GM18870 (cell line): Measurements from ENCODE around the gene CELF2.
"Not testable (repeated sequence)": the region's sequence is repeated elsewhere in the genome, so short reads cannot be mapped to it uniquely, and the experiment has no call there.

Experiments
- ATAC-seq: cut with Tn5 transposase; IDR thresholded peaks from one replicate; pipeline ENCODE4 v1.9.1; 2021; ENCODE audit warnings: moderate library complexity; ENCODE audit not compliant: unreplicated experiment

Gene CELF2

DNA sequence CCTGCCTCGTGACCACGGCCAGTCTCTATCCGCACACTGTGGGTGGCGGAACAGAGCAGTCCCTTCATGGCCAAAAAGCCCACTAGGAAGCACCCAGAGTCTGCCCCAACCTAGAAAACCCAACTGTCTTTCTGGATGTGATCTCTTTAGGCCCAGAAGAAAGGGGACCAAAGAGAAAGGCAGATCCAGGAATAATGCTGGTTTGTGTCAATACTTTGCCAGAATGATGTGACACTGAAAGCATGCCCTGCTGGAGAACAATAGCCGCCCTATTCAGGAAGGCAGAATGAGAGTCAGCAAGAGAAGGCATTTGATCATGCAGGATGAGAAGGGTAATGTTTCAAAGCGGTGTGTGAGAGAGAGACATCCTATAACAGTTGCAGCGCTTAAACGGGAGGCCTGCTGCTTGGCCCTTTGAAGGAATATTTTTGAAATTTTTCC lies 319.1 kb downstream of the CELF2 start:
- no peak for ATAC-seq

DNA sequence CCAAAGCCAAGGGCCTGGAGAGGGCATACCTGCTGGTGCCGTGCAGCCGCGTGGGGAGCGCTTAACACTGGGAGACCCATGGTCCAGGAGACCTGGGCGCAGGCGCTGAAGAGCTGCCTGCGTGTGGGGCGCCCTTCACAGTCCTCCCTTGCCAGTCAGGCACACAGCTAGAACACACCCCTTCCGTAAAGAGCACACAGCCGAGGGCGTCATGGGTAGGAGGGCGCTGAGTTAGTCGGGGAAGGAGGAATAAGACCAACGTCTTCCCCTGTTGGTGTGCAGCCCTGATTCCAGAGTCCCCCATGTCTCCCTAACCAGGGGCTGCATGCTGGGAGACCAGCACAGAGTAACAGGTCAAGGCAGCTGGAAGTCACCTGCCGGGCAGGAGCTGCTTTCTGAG lies 319.8 kb downstream of the CELF2 start:
- no peak for ATAC-seq

DNA sequence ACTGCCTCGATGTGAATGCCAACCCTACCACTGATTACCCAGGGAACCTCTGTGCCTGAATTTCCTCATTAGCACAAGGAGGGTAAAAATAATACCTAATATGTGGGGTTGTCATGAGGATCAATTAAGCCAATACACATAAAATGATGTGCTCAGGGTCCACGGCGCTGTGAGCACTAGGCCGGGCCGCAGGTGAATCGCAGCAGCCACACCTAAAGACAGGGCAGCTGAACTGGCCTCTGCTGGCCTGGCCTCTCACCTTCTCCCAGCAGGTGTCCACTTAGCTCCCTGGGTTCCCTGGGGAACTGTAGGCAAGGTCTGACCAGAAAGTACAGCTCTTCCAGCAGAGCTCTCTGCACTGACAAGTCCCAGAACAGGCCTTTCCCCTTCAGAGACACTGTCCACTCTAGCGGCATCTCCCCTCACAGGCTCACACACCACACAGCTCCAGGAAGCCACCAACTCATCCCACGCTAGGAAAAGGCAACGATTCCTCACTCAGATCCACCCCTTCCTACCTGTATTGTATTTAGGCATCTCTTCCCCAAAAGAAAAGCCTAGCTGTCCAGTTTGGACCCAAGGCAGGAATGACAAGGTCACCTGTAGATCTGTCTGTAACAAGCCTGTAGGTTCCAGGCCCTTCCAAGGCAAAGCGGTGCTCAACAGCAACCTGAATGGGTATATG lies 320.6 kb downstream of the CELF2 start:
- no peak for ATAC-seq

DNA sequence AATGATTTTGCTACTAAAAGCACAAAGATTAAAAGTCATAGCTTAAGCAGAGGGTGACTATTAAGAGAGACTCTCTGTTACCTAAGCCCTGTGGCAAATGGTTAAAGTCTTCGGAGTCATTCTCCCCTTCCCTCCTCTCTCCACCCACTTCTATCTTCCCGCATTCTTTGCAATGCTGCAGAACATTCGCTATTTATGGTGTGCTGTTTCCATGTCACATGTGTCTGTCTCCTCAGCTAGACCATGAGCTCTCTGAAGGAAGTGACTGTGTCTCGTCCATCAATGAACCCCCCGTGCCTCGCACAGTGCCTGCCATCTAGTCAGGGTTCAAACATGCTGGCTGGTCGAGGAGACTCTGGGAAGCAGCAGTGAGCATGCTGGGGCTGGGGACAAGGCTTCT lies 321.3 kb downstream of the CELF2 start:
- ATAC-seq, result no peak

DNA sequence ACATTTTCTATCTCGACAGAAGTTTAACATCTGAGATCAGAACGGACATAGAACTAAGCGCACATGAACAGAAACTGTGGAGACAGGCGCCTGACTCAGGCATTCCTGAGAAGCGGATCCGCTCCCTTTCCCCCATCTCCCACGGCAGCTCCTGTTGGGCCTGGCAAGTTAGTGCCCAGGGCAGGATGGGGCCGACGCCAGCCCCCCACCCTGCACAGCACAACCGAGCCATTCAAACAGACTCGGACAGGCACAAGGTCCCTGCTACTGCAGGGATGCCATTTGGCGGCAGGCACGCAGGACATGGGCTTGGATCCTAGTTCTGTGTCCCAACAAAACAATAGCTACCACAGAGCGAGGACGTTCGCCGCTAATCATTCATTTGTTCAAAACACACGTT lies 322.0 kb downstream of the CELF2 start:
- ATAC-seq, result no peak

DNA sequence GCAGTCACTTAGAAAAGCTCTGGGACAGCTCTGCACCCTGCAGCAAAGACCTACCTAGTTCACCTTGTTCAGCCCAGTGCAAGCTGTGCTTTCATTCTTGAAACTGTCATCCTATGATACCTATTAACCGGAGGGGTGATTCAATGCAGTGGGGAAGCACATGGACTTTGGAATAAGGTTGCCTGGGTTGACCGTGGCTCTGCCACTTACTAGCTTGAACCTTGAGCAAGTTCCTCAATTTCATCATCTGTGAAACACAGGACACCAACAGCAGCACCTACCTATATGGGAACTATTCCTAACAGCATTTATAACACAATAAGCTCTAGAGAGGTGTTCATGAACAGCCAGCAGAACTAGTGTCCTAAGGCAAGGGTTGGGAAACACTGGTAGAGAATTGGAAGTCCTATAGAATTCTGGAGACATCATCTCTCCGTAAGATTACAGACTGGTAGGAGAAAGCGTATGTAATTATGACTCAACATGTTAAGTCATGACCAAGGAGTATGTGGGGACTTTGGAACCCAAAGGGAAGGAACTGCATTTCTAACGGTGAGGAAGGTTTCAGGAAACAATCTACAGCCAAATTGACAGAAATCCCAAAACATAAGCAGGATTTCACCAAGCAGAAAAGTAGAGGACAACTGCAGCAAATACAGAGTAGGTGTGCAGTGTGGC lies 323.8 kb downstream of the CELF2 start:
- ATAC-seq, result no peak

DNA sequence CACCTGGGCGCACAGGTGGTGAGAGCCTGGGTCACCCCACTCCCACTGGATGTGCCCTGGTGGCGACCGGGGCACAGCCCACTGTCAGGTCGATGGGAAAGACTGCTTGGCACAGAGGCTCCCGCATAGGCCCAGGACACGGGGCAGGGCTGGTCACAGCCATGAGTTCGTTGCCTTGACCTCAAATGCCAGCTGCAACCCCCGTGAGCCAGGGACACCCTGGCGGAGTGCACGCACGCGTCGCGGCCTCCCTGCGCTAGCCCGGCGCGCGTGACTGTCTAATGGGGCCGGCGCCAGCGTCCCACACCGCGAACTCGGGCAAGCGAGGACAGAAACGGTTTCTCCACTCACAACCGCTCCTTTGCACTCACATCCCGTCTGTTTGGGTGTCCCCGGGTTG lies 326.4 kb downstream of the CELF2 start:
- ATAC-seq, result no peak

DNA sequence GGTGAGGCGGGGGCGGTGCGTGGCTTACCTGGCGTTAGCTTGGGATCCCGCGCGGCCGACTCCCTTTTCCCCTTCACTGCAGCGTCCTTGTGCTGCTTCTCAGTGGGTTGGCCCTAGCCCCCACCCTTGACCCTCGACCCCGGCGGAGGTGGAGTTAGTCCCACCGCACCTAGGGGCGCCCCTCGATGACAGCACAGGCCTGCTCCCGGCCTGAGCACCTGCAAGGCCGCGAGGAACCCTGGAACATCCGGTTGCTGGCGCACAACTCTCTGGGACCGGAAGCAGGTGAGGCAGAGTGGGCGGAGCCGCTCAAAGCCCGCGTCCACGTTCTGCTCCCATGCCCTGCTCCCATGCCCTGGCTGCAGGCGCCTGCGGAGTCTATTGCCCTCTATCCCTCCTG lies 326.9 kb downstream of the CELF2 start:
- no peak for ATAC-seq

DNA sequence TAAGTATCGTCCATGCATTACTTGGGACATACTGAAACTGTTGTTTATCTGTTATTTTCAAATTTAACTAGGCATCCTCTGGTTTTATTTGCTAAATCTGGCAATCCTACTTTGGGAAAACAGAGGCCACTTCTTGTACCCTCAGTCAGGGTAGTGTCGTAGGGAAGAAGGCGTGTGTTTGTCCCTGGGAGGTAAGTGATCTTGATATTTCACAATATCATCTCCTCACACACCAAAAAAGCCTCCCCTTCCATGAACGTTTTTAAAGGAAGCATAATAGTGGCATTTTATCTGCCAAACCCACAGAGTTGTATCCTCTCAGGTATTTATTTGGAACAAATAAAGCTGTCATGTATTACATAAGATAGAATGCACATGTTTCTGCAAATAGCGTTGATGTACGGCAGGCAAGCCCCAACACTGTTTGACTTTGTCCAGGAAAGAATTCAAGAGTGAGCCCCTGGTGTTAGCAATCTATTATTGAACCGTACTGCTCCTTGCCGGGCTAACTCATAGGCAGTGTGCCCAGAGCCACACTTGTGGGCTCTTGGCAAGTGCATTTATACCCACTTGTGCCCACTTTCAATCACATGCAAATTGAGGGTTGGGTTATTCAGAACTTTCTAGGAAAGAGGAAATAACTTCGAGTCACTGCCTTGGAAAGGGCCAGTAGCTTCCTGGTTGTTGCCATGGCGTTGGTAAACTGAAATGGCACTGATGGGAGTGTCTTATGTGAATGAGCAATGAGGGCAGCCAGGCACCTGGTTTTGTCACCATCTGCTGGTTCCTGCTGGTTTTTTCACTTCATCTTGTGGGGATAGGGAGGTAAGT lies 327.8 kb downstream of the CELF2 start:
- peak; percentile 71 for ATAC-seq

DNA sequence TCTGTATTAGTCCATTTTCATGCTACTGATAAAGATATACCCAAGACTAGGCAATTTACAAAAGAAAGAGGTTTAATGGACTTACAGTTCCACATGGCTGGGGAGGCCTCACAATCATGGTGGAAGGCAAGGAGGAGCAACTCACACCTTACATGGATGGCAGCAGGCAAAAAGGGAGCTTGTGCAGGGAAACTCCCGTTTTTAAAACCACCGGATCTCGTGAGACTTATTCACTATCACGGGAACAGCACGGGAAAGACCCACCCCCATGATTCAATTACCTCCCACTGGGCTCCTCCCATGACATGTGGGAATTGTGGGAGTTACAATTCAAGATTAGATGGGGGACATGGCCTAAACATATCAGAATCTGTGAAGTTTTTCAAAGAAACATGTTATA lies 329.9 kb downstream of the CELF2 start:
- not testable (repeated sequence) for ATAC-seq

DNA sequence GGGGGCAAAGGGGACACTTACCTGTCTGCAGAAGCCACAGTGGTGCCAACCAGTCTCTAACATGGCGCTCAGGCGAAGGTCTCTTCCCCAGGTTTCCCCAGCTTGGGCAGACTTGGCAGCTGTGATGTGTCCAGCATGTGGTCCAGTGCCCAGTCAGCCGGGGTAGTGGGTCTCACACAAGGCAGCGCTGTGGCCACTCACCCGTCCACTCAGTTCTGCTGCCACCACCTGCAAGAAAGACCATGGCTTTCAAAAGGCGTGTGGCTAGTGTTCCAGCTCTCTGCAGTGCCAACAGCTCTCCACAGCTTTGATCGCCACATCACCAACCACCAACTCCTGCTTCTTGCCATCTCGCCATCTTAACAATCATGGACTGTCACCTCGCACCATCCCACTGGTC lies 334.1 kb downstream of the CELF2 start:
- ATAC-seq, result no peak

DNA sequence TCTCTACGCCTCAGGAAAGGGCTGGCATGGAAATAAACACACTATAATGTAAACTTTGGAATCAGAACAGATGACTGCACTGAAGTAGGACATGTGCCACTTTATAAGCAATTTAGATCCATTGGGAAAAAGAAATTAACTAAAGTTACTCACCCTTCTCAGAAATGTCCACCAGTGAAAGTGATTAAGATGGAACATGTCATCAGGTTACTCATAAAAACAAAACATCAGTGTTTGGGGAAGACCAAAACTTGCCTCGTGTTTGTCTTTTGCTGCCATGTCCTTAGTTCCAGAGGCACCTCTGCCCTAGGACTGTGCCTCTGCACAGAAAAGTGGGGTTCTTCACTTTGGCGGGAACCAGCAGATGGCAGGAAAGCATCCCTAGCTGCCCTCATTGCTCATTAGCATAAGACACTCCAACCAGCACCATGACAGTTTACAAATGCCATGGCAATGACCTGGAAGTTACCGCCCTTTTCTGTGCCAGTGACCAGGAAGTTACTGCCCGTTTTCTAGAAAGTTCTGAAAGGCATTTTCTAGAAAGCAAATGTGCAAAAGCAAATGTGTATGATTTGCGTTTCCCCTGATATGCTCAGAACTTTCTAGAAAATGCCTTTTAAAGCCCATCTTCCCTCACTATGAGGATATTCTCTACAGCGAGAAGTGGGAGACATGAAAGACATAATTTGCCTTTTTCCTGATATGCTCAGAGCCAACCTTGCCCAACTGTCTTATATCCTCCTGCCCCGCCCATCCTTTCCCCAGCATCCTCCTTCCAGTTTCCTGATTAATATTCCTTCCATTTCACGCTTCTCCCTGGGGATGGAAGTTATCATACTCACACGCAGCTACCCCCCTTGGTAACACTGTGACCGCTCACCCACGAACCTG lies 335.6 kb downstream of the CELF2 start:
- no peak for ATAC-seq

DNA sequence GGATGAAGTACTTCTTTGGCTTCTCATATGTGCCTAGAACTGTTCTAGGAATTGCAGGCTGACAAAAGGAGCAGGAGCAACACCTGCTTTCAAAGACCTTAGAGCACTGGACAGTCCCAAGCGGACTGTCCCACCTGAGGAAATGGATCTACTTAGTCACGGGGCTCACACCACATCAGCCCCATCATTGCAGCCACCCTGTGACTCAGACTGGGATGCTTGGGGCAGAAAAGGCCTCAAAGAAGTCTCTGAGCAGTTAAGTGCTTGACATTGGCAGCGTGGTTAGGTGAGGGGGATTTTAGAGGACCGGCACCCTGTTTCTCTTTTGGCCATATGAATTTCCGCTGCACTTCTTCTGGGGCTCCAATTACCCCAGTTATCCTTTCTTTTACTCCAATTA lies 337.2 kb downstream of the CELF2 start:
- no peak for ATAC-seq

DNA sequence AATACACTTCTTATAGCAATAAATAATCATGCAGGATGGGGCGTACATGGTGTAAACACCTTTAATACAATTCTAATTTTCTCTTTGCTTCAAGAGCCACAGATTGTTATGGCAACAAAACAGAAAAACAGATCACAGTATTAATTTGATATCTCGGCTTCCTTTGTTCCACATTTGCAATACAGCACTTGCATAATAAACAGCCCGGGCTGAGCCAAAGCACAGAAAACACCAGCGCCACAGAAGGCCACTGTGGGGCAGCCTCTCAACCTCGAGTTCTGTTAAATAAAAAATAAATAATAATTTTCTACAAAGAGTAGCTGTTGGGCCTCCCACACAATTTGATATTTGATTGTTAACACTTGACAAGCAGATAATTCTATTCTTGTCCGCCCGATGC lies 337.9 kb downstream of the CELF2 start:
- ATAC-seq, result no peak

DNA sequence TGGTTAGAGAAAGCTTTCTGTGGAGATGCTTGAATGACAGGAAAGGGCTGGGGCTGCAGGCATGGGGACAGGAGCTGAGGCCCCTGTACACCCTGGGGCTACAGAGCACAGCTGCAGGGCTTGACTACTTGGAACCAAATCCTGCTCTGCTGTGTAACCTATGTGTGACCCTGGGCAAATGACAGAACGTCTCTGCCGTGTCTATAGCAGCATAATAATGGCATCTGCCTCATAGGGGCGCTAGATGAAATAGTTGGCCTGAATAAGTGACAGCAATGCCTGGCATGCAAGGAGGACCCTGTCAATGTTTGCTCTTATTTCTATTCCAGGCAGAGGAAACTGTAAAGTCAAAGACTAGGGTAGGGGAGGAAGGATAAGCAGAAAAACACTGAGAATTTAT lies 339.8 kb downstream of the CELF2 start:
- no peak for ATAC-seq

DNA sequence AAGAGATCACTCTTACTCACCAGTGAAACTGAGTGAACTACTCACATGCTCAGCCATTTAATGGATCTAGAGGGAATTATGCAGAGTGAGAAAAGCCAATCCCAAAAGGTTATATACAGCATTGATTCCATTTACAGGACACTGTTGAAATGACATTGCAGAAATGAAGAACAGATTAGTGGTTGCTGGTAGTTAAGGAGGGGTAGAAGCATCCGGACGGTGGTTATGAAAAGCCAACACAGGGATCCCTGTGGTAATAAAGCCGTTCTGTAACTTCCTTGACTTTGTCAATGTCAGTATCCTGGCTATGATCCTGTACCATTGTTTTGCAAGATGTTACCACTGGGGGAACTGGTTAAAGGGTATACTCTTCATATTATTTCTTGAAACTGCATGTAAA lies 340.3 kb downstream of the CELF2 start:
- no peak for ATAC-seq

DNA sequence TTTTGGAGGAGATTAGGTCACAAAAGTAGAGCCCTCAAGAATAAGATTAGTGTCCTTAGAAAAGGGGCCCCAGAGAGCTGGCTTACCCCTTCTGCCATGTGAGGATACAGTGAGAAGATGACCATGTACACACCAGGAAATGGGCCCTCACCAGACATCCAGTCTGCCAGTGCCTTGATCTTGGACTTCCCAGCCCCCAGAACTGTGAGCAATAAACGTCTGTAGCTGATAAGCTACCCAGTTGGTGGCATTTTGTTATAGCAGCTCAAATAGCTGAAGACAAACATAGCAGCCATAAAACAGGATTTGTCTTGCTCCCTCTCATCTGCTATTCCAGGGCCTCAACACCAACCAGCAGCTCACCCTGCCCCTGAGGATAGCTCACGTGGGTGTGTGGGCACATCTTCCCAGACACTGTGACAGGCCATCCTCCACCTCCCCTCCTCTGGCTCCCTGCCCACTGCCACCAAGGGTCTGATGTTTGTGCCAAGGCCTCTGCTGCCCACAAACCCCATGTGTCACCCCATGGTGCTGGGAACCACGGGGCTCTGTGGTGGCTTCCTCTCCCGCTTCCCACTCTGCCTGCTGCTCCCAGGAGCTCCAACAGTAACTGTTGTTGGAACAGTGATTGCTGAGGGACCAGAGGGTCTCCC lies 341.4 kb downstream of the CELF2 start:
- ATAC-seq, result no peak

DNA sequence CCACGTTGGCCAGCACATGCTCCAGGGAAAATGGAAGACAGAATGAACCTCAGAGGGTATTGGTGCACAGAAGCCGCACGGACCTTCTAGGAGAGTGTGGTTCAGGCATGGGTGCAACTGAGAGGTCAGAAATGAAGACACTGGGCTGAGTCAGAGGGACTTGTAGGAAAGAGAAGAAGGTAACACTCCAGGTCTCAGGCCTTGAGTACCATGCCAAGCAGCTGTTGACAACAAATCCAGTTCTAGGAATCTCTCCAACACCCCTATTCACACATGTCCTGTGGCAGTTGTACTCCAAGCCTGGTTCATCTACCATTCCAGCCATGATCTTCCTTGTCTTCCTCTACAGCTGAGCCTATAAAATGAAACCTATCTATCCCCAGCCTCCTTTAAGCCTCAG lies 342.2 kb downstream of the CELF2 start:
- no peak for ATAC-seq

DNA sequence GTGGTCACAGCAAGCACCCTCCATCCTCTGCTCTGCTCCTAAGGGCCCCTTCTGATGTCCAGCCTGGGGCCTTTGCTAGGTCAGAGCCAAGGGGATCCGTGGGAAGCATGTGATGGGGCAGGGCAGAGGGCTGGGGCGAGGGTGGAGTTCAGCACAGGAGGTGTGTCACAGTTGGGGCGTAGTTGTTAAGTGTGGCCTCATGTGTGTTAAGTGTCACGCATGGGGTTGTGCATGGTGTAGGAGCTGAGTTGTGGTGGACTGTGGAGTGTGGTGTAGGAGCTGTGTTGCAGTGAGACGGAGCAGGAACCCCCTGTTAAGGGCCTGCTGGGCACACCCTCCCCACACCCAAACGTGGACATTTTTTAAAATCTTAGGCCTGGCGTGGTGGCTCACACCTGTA lies 345.8 kb downstream of the CELF2 start:
- ATAC-seq, result no peak

DNA sequence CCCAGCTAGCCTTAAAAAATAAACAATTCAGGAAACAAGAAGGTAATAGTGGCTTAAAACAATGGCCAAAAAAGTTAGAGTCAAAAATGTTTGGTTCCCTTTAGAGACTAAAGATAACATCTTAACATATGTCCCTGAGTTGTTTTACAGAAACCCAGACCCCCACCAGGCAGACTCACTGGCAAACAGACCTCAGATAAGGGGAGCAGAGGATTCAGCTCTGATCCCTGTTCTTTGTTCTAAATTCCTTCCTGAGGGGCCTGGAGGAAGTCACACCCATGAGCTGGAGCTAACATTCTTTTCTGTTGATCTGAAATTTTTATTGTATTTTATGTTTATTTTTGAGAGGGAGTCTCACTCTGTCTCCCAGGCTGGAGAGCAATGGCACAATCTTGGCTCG lies 346.6 kb downstream of the CELF2 start:
- ATAC-seq, result no peak
